ENCODE measurements around the gene NMRK2.
"Not testable (repeated sequence)": the region's sequence is repeated elsewhere in the genome, so short reads cannot be mapped to it uniquely, and the experiment has no call there.

GRCh38 chr19:3947316-3947933 lies 14.6 kb downstream of the NMRK2 start:
- TF ChIP-seq CTCF, POLR2A (IDR thresholded peaks at IDR 0.05): not testable (repeated sequence)

Measured in uterus (tissue), 2 donors.